HL-60 (cell line): ENCODE measurements around the gene ALKAL2.

Experiments used
- CTCF ChIP-seq: IDR thresholded peaks from one replicate; pipeline ENCODE4 v1.5.1; 2011; ENCODE audit warnings: low read length, control low read depth, inconsistent platforms; ENCODE audit not compliant: insufficient read depth
- GABPA ChIP-seq: IDR thresholded peaks from 2 replicates; pipeline ENCODE4 v1.6.1; 2012; ENCODE audit warnings: low read depth
- POLR2AphosphoS5 ChIP-seq: IDR thresholded peaks from 2 replicates; pipeline ENCODE4 v1.6.1; 2012; ENCODE audit warnings: low read depth
- REST ChIP-seq: IDR thresholded peaks from 2 replicates; pipeline ENCODE4 v1.6.1; 2012; ENCODE audit warnings: low read depth; ENCODE audit not compliant: insufficient replicate concordance

- TF ChIP-seq POLR2AphosphoS5 (no peak), CTCF (no peak), GABPA (no peak), REST (no peak)
These were observed 9.0 kb downstream of the ALKAL2 start for GRCh38 chr2:278927-279320.
